Glutamatergic neuron (in vitro differentiated cells): ENCODE measurements around the gene CSK. TPM values are rescaled to one million over a fixed set of nuclear protein-coding genes. Genes with fewer than 3 reads are reported as not detected.

Experiments
- DNase-seq: peaks from one replicate; pipeline ENCODE4 v3.0.0; 2022
- H3K27ac Mint-ChIP-seq: one replicate; pipeline ENCODE4 v1.8.0; 2020; ENCODE audit warnings: mild to moderate bottlenecking, mixed read lengths, inconsistent platforms; ENCODE audit not compliant: unreplicated experiment
- H3K27me3 Mint-ChIP-seq: one replicate; pipeline ENCODE4 v1.8.0; 2020; ENCODE audit warnings: mild to moderate bottlenecking, moderate library complexity, mixed read lengths, inconsistent platforms; ENCODE audit not compliant: unreplicated experiment
- H3K36me3 Mint-ChIP-seq: one replicate; pipeline ENCODE4 v1.8.0; 2020; ENCODE audit warnings: mild to moderate bottlenecking, mixed read lengths, inconsistent platforms; ENCODE audit not compliant: unreplicated experiment
- H3K4me1 Mint-ChIP-seq: one replicate; pipeline ENCODE4 v1.8.0; 2020; ENCODE audit warnings: mild to moderate bottlenecking, low read depth, mixed read lengths, inconsistent platforms; ENCODE audit not compliant: unreplicated experiment
- H3K4me3 Mint-ChIP-seq: one replicate; pipeline ENCODE4 v1.8.0; 2020; ENCODE audit warnings: mild to moderate bottlenecking, mixed read lengths, inconsistent platforms; ENCODE audit not compliant: unreplicated experiment
- H3K9me3 Mint-ChIP-seq: one replicate; pipeline ENCODE4 v1.8.0; 2020; ENCODE audit warnings: mild to moderate bottlenecking, moderate library complexity, mixed read lengths, inconsistent platforms; ENCODE audit not compliant: unreplicated experiment
- total RNA-seq: library from RNA; stranded (reverse); fragmentation: NEBNext Ultra II Directional; extraction: Animal tissue kit (Norgen Biotek cat#: 25700); gene quantifications from one replicate; pipeline ENCODE4 v1.2.1, GENCODE V29; 2021; ENCODE audit not compliant: unreplicated experiment
- TF ChIP-seq, protein P1 (sequence below): fragments of 200-600 bp; sonication (generic); IDR thresholded peaks from one replicate; pipeline ENCODE4 v1.5.0; 2021; ENCODE audit not compliant: partially characterized antibody, unreplicated experiment

CSK gene
- total RNA-seq, 1 donor from 2014 or later, result 72.6 TPM

DNA sequence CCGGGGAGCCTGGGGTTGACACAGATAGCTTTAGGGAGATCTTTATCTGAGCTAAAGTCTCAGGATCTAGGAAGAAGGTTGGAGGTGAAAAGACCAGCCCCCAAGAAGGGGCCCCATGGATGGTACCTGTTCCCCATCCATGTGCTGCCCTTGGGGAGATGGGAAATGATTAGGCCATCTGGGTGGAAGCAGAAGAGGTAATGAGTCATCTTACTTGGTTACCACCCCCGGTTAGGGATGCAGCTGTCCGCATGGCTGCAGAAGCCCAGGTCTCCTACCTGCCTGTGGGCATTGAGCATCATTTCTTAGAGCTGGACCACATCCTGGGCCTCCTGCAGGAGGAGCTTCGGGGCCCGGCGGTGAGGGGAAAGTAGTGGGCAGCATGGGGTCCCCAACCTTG lies 41.4 kb downstream of the CSK start:
- peaks cover 5% of the 10 kb centered on the region for H3K27me3 Mint-ChIP-seq
- H3K9me3 Mint-ChIP-seq, result peaks cover 4% of the 10 kb centered on the region
- H3K4me1 Mint-ChIP-seq, result peaks cover 48% of the 10 kb centered on the region
- DNase-seq, result no peak
- no peak overlapping the region for H3K27ac Mint-ChIP-seq
- no peak overlapping the region for H3K4me3 Mint-ChIP-seq
- H3K36me3 Mint-ChIP-seq, result no peaks in the 10 kb centered on the region
- TF ChIP-seq, protein P1, sequence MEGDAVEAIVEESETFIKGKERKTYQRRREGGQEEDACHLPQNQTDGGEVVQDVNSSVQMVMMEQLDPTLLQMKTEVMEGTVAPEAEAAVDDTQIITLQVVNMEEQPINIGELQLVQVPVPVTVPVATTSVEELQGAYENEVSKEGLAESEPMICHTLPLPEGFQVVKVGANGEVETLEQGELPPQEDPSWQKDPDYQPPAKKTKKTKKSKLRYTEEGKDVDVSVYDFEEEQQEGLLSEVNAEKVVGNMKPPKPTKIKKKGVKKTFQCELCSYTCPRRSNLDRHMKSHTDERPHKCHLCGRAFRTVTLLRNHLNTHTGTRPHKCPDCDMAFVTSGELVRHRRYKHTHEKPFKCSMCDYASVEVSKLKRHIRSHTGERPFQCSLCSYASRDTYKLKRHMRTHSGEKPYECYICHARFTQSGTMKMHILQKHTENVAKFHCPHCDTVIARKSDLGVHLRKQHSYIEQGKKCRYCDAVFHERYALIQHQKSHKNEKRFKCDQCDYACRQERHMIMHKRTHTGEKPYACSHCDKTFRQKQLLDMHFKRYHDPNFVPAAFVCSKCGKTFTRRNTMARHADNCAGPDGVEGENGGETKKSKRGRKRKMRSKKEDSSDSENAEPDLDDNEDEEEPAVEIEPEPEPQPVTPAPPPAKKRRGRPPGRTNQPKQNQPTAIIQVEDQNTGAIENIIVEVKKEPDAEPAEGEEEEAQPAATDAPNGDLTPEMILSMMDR, result no peak

DNA sequence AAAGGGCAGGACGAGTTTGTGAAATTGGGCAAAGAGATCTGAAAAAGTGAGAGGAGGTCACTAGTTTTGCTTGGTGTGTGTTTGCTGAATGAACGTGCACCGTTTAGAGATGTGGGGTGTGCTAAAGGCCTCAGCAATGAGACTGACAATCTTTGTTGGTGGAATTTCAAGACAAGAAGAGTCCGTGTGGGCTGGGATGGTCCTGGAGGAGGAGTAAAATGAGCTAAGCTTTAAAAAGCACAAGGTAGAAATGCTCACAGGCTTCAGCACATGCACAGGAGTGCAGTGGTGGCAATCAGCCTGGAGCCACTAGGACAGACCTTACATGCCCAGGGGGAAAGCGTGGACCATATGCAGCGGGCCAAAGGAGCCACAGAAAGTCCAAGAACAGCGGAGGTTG lies 43.1 kb downstream of the CSK start:
- H3K9me3 Mint-ChIP-seq, result peaks cover 4% of the 10 kb centered on the region

DNA sequence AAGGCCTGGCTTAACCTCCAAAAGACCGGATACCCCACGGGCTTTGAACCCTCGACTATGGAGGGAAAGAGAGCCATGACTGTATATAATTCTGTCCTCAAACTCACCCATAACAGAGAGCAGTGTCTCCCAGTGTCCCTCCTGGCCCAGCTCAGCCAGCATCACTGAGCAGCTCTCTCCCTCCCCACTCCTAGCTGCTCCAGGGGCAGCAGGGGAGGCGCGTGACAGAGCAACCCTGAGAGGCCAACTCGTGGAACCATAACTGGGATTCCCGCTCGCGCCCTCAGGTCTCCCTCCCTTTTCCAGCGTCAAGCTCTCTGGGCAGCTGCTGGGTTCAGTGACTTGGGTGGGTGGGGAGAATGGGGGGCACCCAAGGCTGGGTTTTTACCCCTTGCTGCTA lies 44.0 kb downstream of the CSK start:
- H3K36me3 Mint-ChIP-seq, result no peaks in the 10 kb centered on the region
- H3K9me3 Mint-ChIP-seq, result peaks cover 6% of the 10 kb centered on the region
- peaks cover 54% of the 10 kb centered on the region for H3K4me1 Mint-ChIP-seq
- H3K27me3 Mint-ChIP-seq, result peaks cover 3% of the 10 kb centered on the region
- no peak for DNase-seq
- TF ChIP-seq, protein P1, result no peak
- no peak overlapping the region for H3K27ac Mint-ChIP-seq
- peak overlapping the region; percentile 20 for H3K4me3 Mint-ChIP-seq

More for the DNA sequence above, 43.1 kb downstream of the CSK start:
- H3K4me3 Mint-ChIP-seq, result peak overlapping the region; percentile 12
- peaks cover 52% of the 10 kb centered on the region for H3K4me1 Mint-ChIP-seq
- TF ChIP-seq, protein P1, result no peak
- peaks cover 3% of the 10 kb centered on the region for H3K27me3 Mint-ChIP-seq
- H3K36me3 Mint-ChIP-seq, result no peaks in the 10 kb centered on the region
- H3K27ac Mint-ChIP-seq, result no peak overlapping the region
- DNase-seq, result no peak

DNA sequence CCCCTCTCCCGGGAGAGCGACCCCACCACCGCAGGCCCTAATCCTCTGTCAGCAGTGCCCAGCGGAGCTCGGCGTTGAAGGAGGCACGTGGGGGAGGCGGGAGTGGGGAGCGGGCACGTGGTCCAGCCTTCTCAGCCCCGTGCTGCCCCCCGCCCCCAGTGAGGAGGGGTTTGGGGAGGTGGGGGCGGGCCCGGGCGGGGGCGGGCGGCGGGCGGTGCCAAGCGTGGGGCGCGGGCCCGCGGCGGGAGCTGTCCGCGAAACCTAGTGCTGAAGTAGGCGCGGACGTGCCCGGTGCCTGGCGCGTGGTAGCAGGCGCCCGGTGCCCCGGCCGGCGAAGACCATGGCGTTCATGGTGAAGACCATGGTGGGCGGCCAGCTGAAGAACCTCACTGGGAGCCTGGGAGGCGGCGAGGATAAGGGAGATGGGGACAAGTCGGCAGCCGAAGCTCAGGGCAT lies 44.5 kb downstream of the CSK start, which contains the start of gene CPLX3:
TSS of gene CPLX3 (plus strand) at position 264 of the 456 bp plus-strand sequence. CDS start at position 341, 77 bp downstream.
- Mint-ChIP-seq H3K4me1 (peaks cover 55% of the 10 kb centered on the region), H3K27ac (no peak within 1 kb of the TSS), H3K27me3 (peaks cover 3% of the 10 kb centered on the region), H3K9me3 (peaks cover 6% of the 10 kb centered on the region), H3K36me3 (no peaks in the 10 kb centered on the region), H3K4me3 (peak within 1 kb of the TSS; percentile 20)
- TF ChIP-seq, protein P1, result no peak
- DNase-seq, result no peak

DNA sequence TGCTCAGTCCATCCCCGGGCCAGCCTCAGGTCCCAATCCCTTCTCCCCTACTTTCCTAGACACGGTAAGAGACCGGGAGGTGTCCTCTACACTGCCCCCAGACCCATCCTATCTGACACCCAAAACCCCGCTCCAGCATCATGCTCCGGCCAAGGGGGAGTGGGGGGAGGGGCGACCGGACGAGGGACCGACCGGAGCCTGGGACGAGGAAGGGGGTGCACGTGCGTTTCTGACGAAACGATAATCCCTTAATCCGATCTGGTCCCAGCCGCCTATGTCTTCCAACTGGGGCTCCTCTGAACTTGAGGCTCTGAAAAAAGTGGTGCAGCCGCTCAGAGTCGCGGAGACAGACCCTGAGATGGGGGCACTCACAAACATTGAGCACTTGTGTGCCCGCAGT lies 45.0 kb downstream of the CSK start:
- TF ChIP-seq, protein P1, result no peak
- DNase-seq, result no peak

More for the DNA sequence above, 45.0 kb downstream of the CSK start:
- Mint-ChIP-seq H3K4me1 (peaks cover 53% of the 10 kb centered on the region), H3K27me3 (peaks cover 3% of the 10 kb centered on the region), H3K27ac (no peak overlapping the region), H3K9me3 (peaks cover 6% of the 10 kb centered on the region), H3K4me3 (no peak overlapping the region), H3K36me3 (no peaks in the 10 kb centered on the region)
